ENCODE results near the gene ZNF804B. TPM values are rescaled to one million over a fixed set of nuclear protein-coding genes. Genes with fewer than 3 reads are reported as not detected.

The ZNF804B gene
- total RNA-seq, 1 experiment from 2014 or later, result not detected

GRCh38 chr7:89021741-89022140 is 262.2 kb downstream of the ZNF804B start:
- no peaks in the 10 kb centered on the region; the same call in 1 of the 2 replicates for H3K4me1 ChIP-seq (replicated peaks; ENCODE audit: insufficient read depth)
- ChIA-PET CTCF (no interaction called here), POLR2A (ENCODE audit: unreplicated experiment) (no interaction called here)
- no peaks in the 10 kb centered on the region for H3K79me2 ChIP-seq (ENCODE audit: low read depth)
- intact Hi-C loops (cut with micrococcal nuclease; ENCODE audit: unreplicated experiment), result no loop called here
- H4K20me1 ChIP-seq (ENCODE audit: insufficient read depth), result no peaks in the 10 kb centered on the region
- no peaks in the 10 kb centered on the region for H3K27me3 ChIP-seq (ENCODE audit: insufficient read depth, low read depth)
- no peak overlapping the region for H2AFZ ChIP-seq
- no peak for DNase-seq
- H3K27ac ChIP-seq, result no peak overlapping the region
- H3K4me3 ChIP-seq, result no peak overlapping the region
- H3K4me2 ChIP-seq, result no peak overlapping the region
- H3K9me3 ChIP-seq (ENCODE audit: insufficient read depth, low read depth), result no peaks in the 10 kb centered on the region
- no peak for TF ChIP-seq EZH2 (IDR thresholded peaks at IDR 0.05; ENCODE audit: low read depth)
- TF ChIP-seq, protein P1, sequence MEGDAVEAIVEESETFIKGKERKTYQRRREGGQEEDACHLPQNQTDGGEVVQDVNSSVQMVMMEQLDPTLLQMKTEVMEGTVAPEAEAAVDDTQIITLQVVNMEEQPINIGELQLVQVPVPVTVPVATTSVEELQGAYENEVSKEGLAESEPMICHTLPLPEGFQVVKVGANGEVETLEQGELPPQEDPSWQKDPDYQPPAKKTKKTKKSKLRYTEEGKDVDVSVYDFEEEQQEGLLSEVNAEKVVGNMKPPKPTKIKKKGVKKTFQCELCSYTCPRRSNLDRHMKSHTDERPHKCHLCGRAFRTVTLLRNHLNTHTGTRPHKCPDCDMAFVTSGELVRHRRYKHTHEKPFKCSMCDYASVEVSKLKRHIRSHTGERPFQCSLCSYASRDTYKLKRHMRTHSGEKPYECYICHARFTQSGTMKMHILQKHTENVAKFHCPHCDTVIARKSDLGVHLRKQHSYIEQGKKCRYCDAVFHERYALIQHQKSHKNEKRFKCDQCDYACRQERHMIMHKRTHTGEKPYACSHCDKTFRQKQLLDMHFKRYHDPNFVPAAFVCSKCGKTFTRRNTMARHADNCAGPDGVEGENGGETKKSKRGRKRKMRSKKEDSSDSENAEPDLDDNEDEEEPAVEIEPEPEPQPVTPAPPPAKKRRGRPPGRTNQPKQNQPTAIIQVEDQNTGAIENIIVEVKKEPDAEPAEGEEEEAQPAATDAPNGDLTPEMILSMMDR (conservative IDR thresholded peaks at IDR 0.05), result no peak
- no TSS peak for BruUV-seq (replicated peaks)
- H3F3A ChIP-seq (ENCODE audit: insufficient read depth, low read depth), result no peaks in the 10 kb centered on the region
- no peaks in the 10 kb centered on the region; the same call in 1 of the 2 replicates for H3K9me2 ChIP-seq (ENCODE audit: insufficient read depth)
- no peaks in the 10 kb centered on the region for H3K36me3 ChIP-seq (ENCODE audit: low read depth)

GRCh38 chr7:89023206-89023605 is 263.7 kb downstream of the ZNF804B start:
- Histone ChIP-seq H3K79me2 (ENCODE audit: low read depth) (no peaks in the 10 kb centered on the region), H3F3A (ENCODE audit: insufficient read depth, low read depth) (no peaks in the 10 kb centered on the region), H3K36me3 (ENCODE audit: low read depth) (no peaks in the 10 kb centered on the region), H3K9me3 (ENCODE audit: insufficient read depth, low read depth) (no peaks in the 10 kb centered on the region), H3K27me3 (ENCODE audit: insufficient read depth, low read depth) (no peaks in the 10 kb centered on the region), H3K4me2 (no peak overlapping the region), H3K4me3 (no peak overlapping the region), H3K27ac (no peak overlapping the region), H2AFZ (no peak overlapping the region), H4K20me1 (ENCODE audit: insufficient read depth) (no peaks in the 10 kb centered on the region), H3K4me1 (replicated peaks; ENCODE audit: insufficient read depth) (no peaks in the 10 kb centered on the region; the same call in 1 of the 2 replicates), H3K9me2 (ENCODE audit: insufficient read depth) (no peaks in the 10 kb centered on the region)
- no peak for DNase-seq
- ChIA-PET POLR2A (ENCODE audit: unreplicated experiment) (no interaction called here), CTCF (no interaction called here)
- intact Hi-C loops (cut with micrococcal nuclease; ENCODE audit: unreplicated experiment), result no loop called here
- TF ChIP-seq EZH2 (IDR thresholded peaks at IDR 0.05; ENCODE audit: low read depth), result no peak
- TF ChIP-seq, protein P1 (conservative IDR thresholded peaks at IDR 0.05), result no peak
- BruUV-seq (replicated peaks), result no TSS peak

DNA sequence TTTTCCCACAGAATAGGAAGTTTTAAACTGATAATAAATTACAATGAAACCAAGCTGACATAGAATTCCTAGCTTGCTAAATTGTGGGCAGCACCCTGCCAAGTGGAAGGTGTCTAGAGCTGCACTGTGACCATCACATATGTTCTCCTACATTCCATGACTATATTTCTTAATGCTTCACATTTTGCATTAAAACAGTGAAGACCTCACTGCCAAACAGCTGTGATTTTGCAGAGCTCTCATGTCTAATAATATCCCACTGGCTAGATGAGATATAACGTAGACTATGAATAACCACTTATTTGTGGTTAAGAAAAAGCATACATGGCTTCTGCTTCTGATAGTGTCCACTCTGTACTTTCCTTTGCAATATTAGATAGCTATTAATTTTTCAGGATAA is 264.4 kb downstream of the ZNF804B start:
- Histone ChIP-seq H3K79me2 (ENCODE audit: low read depth) (no peaks in the 10 kb centered on the region), H3K4me1 (replicated peaks; ENCODE audit: insufficient read depth) (no peaks in the 10 kb centered on the region; the same call in 1 of the 2 replicates), H3K27ac (no peak overlapping the region), H3K4me2 (no peak overlapping the region), H4K20me1 (ENCODE audit: insufficient read depth) (no peaks in the 10 kb centered on the region), H3K27me3 (ENCODE audit: insufficient read depth, low read depth) (no peaks in the 10 kb centered on the region), H3K4me3 (no peak overlapping the region), H3K9me2 (ENCODE audit: insufficient read depth) (no peaks in the 10 kb centered on the region), H3K9me3 (ENCODE audit: insufficient read depth, low read depth) (no peaks in the 10 kb centered on the region), H3F3A (ENCODE audit: insufficient read depth, low read depth) (no peaks in the 10 kb centered on the region), H3K36me3 (ENCODE audit: low read depth) (no peaks in the 10 kb centered on the region), H2AFZ (no peak overlapping the region)
- ChIA-PET CTCF (interaction anchor here (0.6 kb wide), 1 partner anchor 1520 kb away, joined by 3 read pairs; no protein-coding TSS in a partner anchor), POLR2A (ENCODE audit: unreplicated experiment) (no interaction called here)
- TF ChIP-seq, protein P1 (conservative IDR thresholded peaks at IDR 0.05), result no peak
- no peak for TF ChIP-seq EZH2 (IDR thresholded peaks at IDR 0.05; ENCODE audit: low read depth)
- intact Hi-C loops (cut with micrococcal nuclease; ENCODE audit: unreplicated experiment), result no loop called here
- no peak for DNase-seq
- BruUV-seq (replicated peaks), result no TSS peak
